Measurements from ENCODE around the gene ILDR2. TPM values are rescaled to one million over a fixed set of nuclear protein-coding genes. Genes with fewer than 3 reads are reported as not detected.

ILDR2 gene
- total RNA-seq, 2 donors from 2014 or later, result 1.00 to 1.4 TPM

- no peak for DNase-seq
- H3K4me1 ChIP-seq (ENCODE audit: control insufficient read depth, insufficient read depth, low read length), result peaks cover 12% of the 10 kb centered on the region
- no peak overlapping the region for H3K9ac ChIP-seq (ENCODE audit: extremely low read depth, low read length, poor library complexity, severe bottlenecking)
- H3K9me3 Mint-ChIP-seq, result no peaks in the 10 kb centered on the region
- H3K4me3 ChIP-seq (ENCODE audit: low read length), result no peak overlapping the region
- no peaks in the 10 kb centered on the region for H3K36me3 ChIP-seq (ENCODE audit: control insufficient read depth, insufficient read depth, low read length)
- H3K4me1 Mint-ChIP-seq, result peaks cover 21% of the 10 kb centered on the region
- no peaks in the 10 kb centered on the region for H3K36me3 Mint-ChIP-seq (ENCODE audit: low read depth)
- H3K27ac Mint-ChIP-seq, result no peak overlapping the region
- H3K4me3 Mint-ChIP-seq, result no peak overlapping the region
- H3K9me3 ChIP-seq (ENCODE audit: control insufficient read depth, low read length), result no peaks in the 10 kb centered on the region
- no peaks in the 10 kb centered on the region for H3K27me3 ChIP-seq (ENCODE audit: control insufficient read depth, insufficient read depth, low read length, poor library complexity, severe bottlenecking)
- peaks cover 14% of the 10 kb centered on the region for H3K27me3 Mint-ChIP-seq (ENCODE audit: insufficient read depth)
- H3K27ac ChIP-seq (ENCODE audit: low read depth, low read length), result no peak overlapping the region
- no peak for TF ChIP-seq CTCF (conservative IDR thresholded peaks at IDR 0.05)
Observed at GRCh38 chr1:166933140-166933539, 42.2 kb downstream of the ILDR2 start.

- Mint-ChIP-seq H3K4me1 (peaks cover 38% of the 10 kb centered on the region), H3K9me3 (peaks cover 2% of the 10 kb centered on the region), H3K36me3 (ENCODE audit: low read depth) (peaks cover 2% of the 10 kb centered on the region), H3K4me3 (no peak overlapping the region), H3K27me3 (ENCODE audit: insufficient read depth) (peaks cover 5% of the 10 kb centered on the region), H3K27ac (no peak overlapping the region)
- H3K9ac ChIP-seq (ENCODE audit: extremely low read depth, low read length, poor library complexity, severe bottlenecking), result no peak overlapping the region
- H3K36me3 ChIP-seq (ENCODE audit: control insufficient read depth, insufficient read depth, low read length), result no peaks in the 10 kb centered on the region
- no peaks in the 10 kb centered on the region for H3K27me3 ChIP-seq (ENCODE audit: control insufficient read depth, insufficient read depth, low read length, poor library complexity, severe bottlenecking)
- WGBS, 2 experiments (ENCODE audit: insufficient coverage in 1 of 2, insufficient read length in 1 of 2), result 96 to 100% methylated on average over 1 of the region's 1 CpG
- no peak overlapping the region for H3K27ac ChIP-seq (ENCODE audit: low read depth, low read length)
- H3K4me3 ChIP-seq (ENCODE audit: low read length), result no peak overlapping the region
- DNase-seq, result no peak
- peaks cover 4% of the 10 kb centered on the region for H3K9me3 ChIP-seq (ENCODE audit: control insufficient read depth, low read length)
- no peak for TF ChIP-seq CTCF (conservative IDR thresholded peaks at IDR 0.05)
- H3K4me1 ChIP-seq (ENCODE audit: control insufficient read depth, insufficient read depth, low read length), result peaks cover 12% of the 10 kb centered on the region
Observed at GRCh38 chr1:166929911-166930310, 45.4 kb downstream of the ILDR2 start.

- peaks cover 4% of the 10 kb centered on the region for H3K9me3 ChIP-seq (ENCODE audit: control insufficient read depth, low read length)
- no peak for TF ChIP-seq CTCF (conservative IDR thresholded peaks at IDR 0.05)
- no peak for DNase-seq
- no peak overlapping the region for H3K27ac ChIP-seq (ENCODE audit: low read depth, low read length)
- H3K36me3 Mint-ChIP-seq (ENCODE audit: low read depth), result peaks cover 2% of the 10 kb centered on the region
- H3K27me3 Mint-ChIP-seq (ENCODE audit: insufficient read depth), result peaks cover 14% of the 10 kb centered on the region
- H3K9ac ChIP-seq (ENCODE audit: extremely low read depth, low read length, poor library complexity, severe bottlenecking), result no peak overlapping the region
- H3K27me3 ChIP-seq (ENCODE audit: control insufficient read depth, insufficient read depth, low read length, poor library complexity, severe bottlenecking), result peaks cover 8% of the 10 kb centered on the region
- peaks cover 18% of the 10 kb centered on the region for H3K4me1 Mint-ChIP-seq
- H3K4me1 ChIP-seq (ENCODE audit: control insufficient read depth, insufficient read depth, low read length), result no peaks in the 10 kb centered on the region
- H3K27ac Mint-ChIP-seq, result no peak overlapping the region
- peaks cover 2% of the 10 kb centered on the region for H3K9me3 Mint-ChIP-seq
- no peaks in the 10 kb centered on the region for H3K36me3 ChIP-seq (ENCODE audit: control insufficient read depth, insufficient read depth, low read length)
- H3K4me3 ChIP-seq (ENCODE audit: low read length), result peak overlapping the region; percentile 43
- 71 to 83% methylated on average over 1 to 2 of the region's 2 CpGs for WGBS, 2 experiments (ENCODE audit: insufficient coverage in 1 of 2, insufficient read length in 1 of 2)
- H3K4me3 Mint-ChIP-seq, result no peak overlapping the region
Observed at GRCh38 chr1:166927701-166928100, 47.6 kb downstream of the ILDR2 start.
